Measurements from ENCODE around the gene HTR1E. TPM values are rescaled to one million over a fixed set of nuclear protein-coding genes. Genes with fewer than 3 reads are reported as not detected.

HTR1E gene
- total RNA-seq, 4 donors from 2014 or later = 0.33 to 2.6 (median 0.49) TPM; not detected in 1

GRCh38 chr6:86961455-86962200 lies 24.3 kb downstream of the HTR1E start:
- Histone ChIP-seq H3K4me3 (replicated peaks in 1 of 3) (no peak overlapping the region), H3K27me3 (no peaks in the 10 kb centered on the region), H3K4me1 (no peaks in the 10 kb centered on the region), H3K27ac (no peak overlapping the region), H3K36me3 (no peaks in the 10 kb centered on the region), H3K9me3 (no peaks in the 10 kb centered on the region)
- intact Hi-C loops (cut with DNase I) = no loop called here
- no peak for DNase-seq
- whole genome bisulfite sequencing, 2 donors = 77 to 79% methylated on average over 8 of the region's 8 CpGs
- no peak for TF ChIP-seq POLR2A (IDR thresholded peaks at IDR 0.05)
- TF ChIP-seq, protein P1, sequence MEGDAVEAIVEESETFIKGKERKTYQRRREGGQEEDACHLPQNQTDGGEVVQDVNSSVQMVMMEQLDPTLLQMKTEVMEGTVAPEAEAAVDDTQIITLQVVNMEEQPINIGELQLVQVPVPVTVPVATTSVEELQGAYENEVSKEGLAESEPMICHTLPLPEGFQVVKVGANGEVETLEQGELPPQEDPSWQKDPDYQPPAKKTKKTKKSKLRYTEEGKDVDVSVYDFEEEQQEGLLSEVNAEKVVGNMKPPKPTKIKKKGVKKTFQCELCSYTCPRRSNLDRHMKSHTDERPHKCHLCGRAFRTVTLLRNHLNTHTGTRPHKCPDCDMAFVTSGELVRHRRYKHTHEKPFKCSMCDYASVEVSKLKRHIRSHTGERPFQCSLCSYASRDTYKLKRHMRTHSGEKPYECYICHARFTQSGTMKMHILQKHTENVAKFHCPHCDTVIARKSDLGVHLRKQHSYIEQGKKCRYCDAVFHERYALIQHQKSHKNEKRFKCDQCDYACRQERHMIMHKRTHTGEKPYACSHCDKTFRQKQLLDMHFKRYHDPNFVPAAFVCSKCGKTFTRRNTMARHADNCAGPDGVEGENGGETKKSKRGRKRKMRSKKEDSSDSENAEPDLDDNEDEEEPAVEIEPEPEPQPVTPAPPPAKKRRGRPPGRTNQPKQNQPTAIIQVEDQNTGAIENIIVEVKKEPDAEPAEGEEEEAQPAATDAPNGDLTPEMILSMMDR (IDR thresholded peaks at IDR 0.05) = no peak

- no peak overlapping the region for H3K27ac ChIP-seq
- no peaks in the 10 kb centered on the region for H3K27me3 ChIP-seq
- no peaks in the 10 kb centered on the region for H3K9me3 ChIP-seq
- intact Hi-C loops (cut with DNase I) = no loop called here
- no peak for DNase-seq
- no peak for TF ChIP-seq POLR2A (IDR thresholded peaks at IDR 0.05)
- TF ChIP-seq, protein P1 (IDR thresholded peaks at IDR 0.05) = no peak
- WGBS, 2 donors = 90 to 95% methylated on average over 2 of the region's 2 CpGs
- no peaks in the 10 kb centered on the region for H3K4me1 ChIP-seq
- H3K4me3 ChIP-seq (replicated peaks in 1 of 3) = no peak overlapping the region
- no peaks in the 10 kb centered on the region for H3K36me3 ChIP-seq
These were observed 26.0 kb downstream of the HTR1E start for GRCh38 chr6:86963352-86963751.

GRCh38 chr6:86964029-86964579 lies 26.8 kb downstream of the HTR1E start:
- TF ChIP-seq POLR2A (IDR thresholded peaks at IDR 0.05) = no peak
- TF ChIP-seq, protein P1 (IDR thresholded peaks at IDR 0.05) = no peak
- Histone ChIP-seq H3K4me1 (no peaks in the 10 kb centered on the region), H3K9me3 (no peaks in the 10 kb centered on the region), H3K4me3 (replicated peaks in 1 of 3) (no peak overlapping the region), H3K36me3 (no peaks in the 10 kb centered on the region), H3K27me3 (no peaks in the 10 kb centered on the region), H3K27ac (no peak overlapping the region)
- intact Hi-C loops (cut with DNase I) = no loop called here
- no peak for DNase-seq
- WGBS, 2 donors = 89 to 90% methylated on average over 4 of the region's 4 CpGs

GRCh38 chr6:86966271-86966670 lies 28.9 kb downstream of the HTR1E start:
- H3K27me3 ChIP-seq = no peaks in the 10 kb centered on the region
- DNase-seq = no peak
- WGBS, 2 donors = 74 to 88% methylated on average over 1 of the region's 1 CpG
- H3K4me3 ChIP-seq (replicated peaks in 1 of 3) = no peak overlapping the region
- TF ChIP-seq, protein P1 (IDR thresholded peaks at IDR 0.05) = no peak
- TF ChIP-seq POLR2A (IDR thresholded peaks at IDR 0.05) = no peak
- intact Hi-C loops (cut with DNase I) = no loop called here
- no peak overlapping the region for H3K27ac ChIP-seq
- H3K4me1 ChIP-seq = no peaks in the 10 kb centered on the region
- no peaks in the 10 kb centered on the region for H3K9me3 ChIP-seq
- H3K36me3 ChIP-seq = no peaks in the 10 kb centered on the region

DNA sequence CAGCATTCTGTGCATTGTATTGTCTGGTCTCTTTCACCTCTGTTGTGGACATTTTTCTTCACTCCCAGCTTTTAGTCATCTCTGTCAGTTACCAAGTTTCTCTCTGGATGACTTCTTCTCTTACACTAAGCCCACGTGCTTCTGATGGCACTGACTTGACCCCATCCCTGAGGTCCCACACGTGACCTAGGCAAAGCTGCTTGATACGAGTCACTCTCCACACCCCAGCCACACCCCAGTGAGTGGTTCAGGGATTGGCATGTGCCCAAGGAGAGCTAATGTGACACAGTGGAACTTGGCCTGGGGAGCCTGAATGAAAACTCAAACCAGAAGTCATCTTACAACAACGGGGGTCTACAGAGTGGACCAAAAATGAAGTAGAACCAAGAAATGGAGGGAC lies 32.2 kb downstream of the HTR1E start:
- intact Hi-C loops (cut with DNase I) = no loop called here
- Histone ChIP-seq H3K9me3 (no peaks in the 10 kb centered on the region), H3K4me1 (no peaks in the 10 kb centered on the region), H3K4me3 (replicated peaks in 1 of 3) (no peak overlapping the region), H3K36me3 (no peaks in the 10 kb centered on the region), H3K27me3 (no peaks in the 10 kb centered on the region), H3K27ac (no peak overlapping the region)
- DNase-seq = no peak
- WGBS, 2 donors = 55 to 72% methylated on average over 4 of the region's 4 CpGs
- no peak for TF ChIP-seq POLR2A (IDR thresholded peaks at IDR 0.05)
- TF ChIP-seq, protein P1 (IDR thresholded peaks at IDR 0.05) = no peak
